GM19468 (cell line): ENCODE measurements around the gene HEATR9.

ENCODE experiments used
- ATAC-seq: cut with Tn5 transposase; IDR thresholded peaks from one replicate; pipeline ENCODE4 v1.9.1; 2021; ENCODE audit warnings: mild to moderate bottlenecking, moderate library complexity, moderate number of reproducible peaks; ENCODE audit not compliant: unreplicated experiment; ENCODE audit errors: extremely low read depth

Gene HEATR9

GRCh38 chr17:35816723-35817122, 52.0 kb downstream of the HEATR9 start:
- ATAC-seq, result no peak

DNA sequence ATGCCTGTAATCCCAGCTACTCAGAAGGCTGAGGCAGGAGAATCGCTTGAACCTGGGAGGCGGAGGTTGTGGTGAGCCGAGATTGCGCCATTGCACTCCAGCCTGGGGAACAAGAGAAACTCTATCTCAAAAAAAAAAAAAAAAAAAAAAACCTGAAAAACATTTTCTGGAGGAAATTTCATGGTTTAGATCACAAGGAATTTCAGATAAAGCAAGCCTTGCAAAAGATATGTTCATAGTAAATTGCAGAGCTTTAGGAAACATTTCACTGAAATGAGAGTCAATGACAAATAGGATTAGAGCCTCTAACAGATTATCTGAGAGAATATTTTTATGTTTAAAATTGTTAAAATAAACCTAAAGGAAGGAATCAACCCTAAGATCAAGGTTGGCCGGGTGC, 56.2 kb downstream of the HEATR9 start:
- ATAC-seq, result no peak

DNA sequence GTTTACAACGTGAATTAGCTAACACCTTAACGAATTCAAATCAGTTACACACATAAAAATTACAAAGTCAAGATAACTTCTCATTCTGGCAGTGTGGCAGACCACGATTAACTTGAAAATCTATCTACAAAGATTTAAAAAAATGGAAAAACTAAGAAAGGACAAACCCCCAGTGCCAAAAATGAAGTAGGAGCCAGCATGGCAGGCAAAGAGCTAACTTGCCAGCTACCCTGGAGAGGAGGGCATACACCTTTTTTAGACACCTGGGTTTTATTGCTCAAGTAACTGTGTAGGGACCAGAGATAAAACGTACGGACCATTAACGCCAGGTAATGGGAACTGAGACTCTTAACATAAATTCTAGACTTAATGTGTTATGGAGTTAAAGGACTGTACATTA, 56.9 kb downstream of the HEATR9 start:
- ATAC-seq, result no peak

- ATAC-seq, result no peak
These were observed 58.7 kb downstream of the HEATR9 start for GRCh38 chr17:35809855-35810461.

DNA sequence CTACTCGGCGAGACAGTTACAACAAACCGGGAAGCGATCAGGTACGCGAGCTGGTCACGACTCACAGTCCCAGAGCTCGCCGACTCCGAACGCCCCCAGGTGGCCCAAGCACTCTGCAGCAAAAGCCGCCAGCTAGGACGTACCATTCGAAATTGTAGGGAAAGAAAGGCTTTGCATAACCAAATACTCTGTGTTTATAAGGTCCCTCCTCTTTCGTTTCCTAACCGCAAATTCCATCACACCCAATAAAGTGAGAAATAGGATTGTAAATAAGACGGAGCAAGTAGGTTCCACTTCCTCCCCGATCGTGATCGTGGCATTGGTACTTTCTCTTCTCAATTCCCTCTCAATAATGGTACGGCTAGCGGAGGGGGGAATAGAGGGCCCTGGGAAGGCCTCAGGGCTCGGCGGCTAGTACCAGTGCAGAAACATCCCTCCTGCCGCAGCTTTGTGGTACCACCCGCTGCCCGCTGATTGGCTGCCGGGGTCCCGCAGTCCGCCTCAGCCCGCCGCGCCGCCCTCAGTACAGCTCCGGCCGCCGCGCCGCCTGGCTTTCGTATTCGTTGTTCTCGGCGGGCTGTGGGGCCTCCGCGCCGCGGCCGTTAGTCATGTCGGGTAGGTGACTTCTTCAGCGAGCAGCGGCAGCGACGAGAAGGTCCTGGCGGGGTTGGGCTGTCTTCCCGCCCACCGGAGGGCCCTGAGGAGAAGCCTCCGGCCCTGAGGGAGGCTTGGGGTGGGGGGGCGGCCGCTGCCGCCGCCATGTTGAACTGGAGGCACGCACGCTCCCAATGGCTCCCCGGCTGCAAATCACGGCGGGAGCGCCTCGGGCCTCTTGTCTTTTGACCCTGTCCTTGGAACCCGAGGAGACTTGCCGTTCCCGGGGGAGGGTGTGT, 59.5 kb downstream of the HEATR9 start, which contains the start of gene TAF15:
TSS of gene TAF15 (plus strand) at position 523 of the 893 bp plus-strand sequence. CDS start at position 609, 86 bp downstream.
- ATAC-seq, result peak; percentile 82

GRCh38 chr17:35808240-35808961, 60.3 kb downstream of the HEATR9 start:
- ATAC-seq, result no peak

GRCh38 chr17:35807371-35808144, 61.1 kb downstream of the HEATR9 start:
- ATAC-seq, result no peak
